ENCODE measurements around the gene SPINT2.

SPINT2 gene

GRCh38 chr19:38264486-38265212 is at the start of gene SPINT2:
Gene SPINT2, plus strand, starts transcription at chr19:38264573. Its CDS starts 320 bp downstream, at chr19:38264893.
- TF ChIP-seq CTCF (IDR thresholded peaks at IDR 0.05; ENCODE audit: insufficient read depth, missing control alignments) = no peak
- no peak for FAIRE-seq
- no peak for DNase-seq (ENCODE audit: insufficient read length, low spot score)

- DNase-seq (ENCODE audit: insufficient read length, low spot score) (no peak), FAIRE-seq (no peak)
- no peak for TF ChIP-seq CTCF (IDR thresholded peaks at IDR 0.05; ENCODE audit: insufficient read depth, missing control alignments)
These were observed 47.4 kb upstream of the SPINT2 start for GRCh38 chr19:38216785-38217641.

GRCh38 chr19:38218204-38218603 is 46.2 kb upstream of the SPINT2 start:
- FAIRE-seq = no peak
- no peak for DNase-seq (ENCODE audit: insufficient read length, low spot score)
- no peak for TF ChIP-seq CTCF (IDR thresholded peaks at IDR 0.05; ENCODE audit: insufficient read depth, missing control alignments)

- no peak for DNase-seq (ENCODE audit: insufficient read length, low spot score)
- no peak for FAIRE-seq
- TF ChIP-seq CTCF (IDR thresholded peaks at IDR 0.05; ENCODE audit: insufficient read depth, missing control alignments) = no peak
These were observed 45.2 kb upstream of the SPINT2 start for GRCh38 chr19:38219221-38219620.

GRCh38 chr19:38221421-38221820 is 43.0 kb upstream of the SPINT2 start:
- no peak for TF ChIP-seq CTCF (IDR thresholded peaks at IDR 0.05; ENCODE audit: insufficient read depth, missing control alignments)
- no peak for DNase-seq (ENCODE audit: insufficient read length, low spot score)
- no peak for FAIRE-seq

- no peak for DNase-seq (ENCODE audit: insufficient read length, low spot score)
- no peak for TF ChIP-seq CTCF (IDR thresholded peaks at IDR 0.05; ENCODE audit: insufficient read depth, missing control alignments)
- no peak for FAIRE-seq
These were observed 42.2 kb upstream of the SPINT2 start for GRCh38 chr19:38221919-38222830.

Data from D721Med (cell line).